Embryonic facial prominence (tissue), 1 donor: ENCODE measurements around the gene GRK7.
A peak's percentile ranks its signal among the peaks of the same experiment; 100 is the strongest.

Experiments used
- DNase-seq: peaks from one replicate; pipeline ENCODE4 v3.0.0-alpha.2; 2016; ENCODE audit errors: extremely low spot score

The GRK7 gene, protein sequence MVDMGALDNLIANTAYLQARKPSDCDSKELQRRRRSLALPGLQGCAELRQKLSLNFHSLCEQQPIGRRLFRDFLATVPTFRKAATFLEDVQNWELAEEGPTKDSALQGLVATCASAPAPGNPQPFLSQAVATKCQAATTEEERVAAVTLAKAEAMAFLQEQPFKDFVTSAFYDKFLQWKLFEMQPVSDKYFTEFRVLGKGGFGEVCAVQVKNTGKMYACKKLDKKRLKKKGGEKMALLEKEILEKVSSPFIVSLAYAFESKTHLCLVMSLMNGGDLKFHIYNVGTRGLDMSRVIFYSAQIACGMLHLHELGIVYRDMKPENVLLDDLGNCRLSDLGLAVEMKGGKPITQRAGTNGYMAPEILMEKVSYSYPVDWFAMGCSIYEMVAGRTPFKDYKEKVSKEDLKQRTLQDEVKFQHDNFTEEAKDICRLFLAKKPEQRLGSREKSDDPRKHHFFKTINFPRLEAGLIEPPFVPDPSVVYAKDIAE (N-terminal part only)

DNA sequence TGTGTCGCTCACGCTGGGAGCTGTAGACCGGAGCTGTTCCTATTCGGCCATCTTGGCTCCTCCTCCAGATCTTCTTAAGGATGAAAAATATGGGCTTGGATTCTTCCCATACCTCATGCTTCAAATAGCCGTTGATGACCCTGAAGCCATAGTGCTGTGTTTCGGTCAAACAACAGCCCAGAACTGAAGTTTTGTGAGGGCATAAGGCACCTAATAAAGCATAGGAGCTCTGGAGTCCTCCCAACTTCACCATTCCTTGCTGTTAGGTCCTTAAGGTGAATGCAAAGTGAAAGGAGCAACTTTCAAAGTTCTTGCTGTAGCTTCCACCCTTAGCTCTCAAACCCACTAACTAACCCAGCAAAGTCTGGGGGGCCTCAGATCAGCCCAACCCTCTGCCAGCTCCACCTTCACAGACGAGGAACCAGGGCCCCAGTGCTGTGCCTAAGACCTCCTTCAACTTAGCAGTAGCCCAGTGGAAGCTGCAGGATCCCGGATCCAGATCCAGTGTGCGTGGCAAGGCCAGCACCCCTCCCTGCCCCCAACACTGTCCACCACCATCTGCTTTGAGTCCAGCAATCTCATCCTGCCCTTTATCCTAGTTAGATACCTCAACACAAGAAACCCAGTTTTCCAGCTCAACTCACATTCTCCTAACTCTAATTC is at the start of gene GRK7:
Gene GRK7, plus strand, starts transcription at position 321 of the 663 bp plus-strand sequence. CDS start 14,877 bp downstream, outside the sequence.
- no peak for DNase-seq

DNA sequence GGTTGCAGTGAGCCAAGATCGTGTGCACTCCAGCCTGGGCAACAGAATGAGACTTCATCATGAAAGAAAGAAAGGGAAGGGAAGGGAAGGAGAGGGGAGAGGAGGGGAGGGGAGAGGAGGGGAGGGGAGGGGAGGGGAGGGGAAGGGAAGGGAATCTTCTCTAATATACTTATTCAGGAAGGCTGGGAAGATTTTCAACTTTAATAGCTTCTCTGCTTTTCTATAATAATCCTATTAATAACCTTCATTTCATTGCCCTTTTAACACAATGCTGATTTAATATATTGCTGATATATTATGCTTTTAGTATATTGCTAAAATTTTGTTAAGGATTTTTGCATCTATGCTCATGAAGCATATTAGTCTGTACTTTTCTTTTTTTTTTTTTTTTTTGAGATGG is 48.5 kb upstream of the GRK7 start:
- DNase-seq = no peak

DNA sequence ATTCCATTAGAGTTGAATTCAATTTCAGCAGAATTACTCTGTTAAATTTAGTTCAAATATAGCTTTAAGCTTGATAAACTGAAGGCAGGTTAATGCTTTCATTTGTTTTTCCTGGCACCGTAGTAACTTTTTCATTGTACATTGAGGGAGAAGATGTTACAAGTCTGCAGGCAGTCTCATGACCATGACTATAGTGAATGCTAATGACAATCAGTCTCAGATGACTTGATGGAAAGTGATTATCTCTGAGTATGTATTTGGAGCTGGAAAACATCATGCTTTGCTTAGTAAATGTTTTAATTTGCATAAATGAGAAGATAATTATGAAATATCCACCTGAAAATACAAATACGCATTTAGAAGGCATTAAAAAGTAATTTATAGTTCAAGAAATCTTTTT is 41.1 kb upstream of the GRK7 start:
- no peak for DNase-seq

DNA sequence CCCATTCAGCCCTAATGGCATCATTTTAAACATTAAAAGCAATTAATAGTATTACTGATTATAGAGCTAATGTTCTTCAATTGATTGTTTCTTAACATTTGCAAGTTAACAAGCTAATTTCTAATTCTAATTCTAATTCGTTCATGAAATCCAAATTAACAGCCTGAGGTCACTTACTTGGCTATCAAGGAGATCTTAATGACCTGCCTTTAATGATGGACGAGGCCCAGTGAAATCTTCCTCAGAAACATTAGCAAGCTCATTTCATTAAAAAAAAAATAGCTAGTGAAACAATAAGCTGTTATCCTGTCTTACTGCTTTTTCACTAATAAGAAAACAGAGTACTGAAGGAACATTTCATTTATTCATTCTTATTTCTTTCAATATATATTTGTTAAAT is 40.6 kb upstream of the GRK7 start:
- no peak for DNase-seq

DNA sequence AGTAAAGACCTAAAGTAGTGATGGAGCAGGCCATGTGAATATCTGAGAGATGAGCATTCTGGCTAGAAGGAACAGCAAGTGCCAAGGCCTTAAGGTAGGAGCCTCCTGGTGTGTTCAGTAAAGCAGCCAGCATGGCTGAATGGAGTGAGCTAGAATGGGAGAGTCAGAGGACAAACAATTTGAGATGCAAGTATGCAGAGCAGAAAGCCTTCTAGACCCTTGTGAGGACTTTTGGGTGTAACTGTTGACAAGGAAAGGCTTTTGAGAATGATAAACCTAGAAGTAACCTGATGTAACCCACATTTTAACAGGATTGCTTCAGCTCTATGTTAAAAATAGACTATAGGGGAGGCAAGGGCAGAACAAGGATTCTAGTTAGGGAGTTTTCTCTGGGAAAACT is 40.0 kb upstream of the GRK7 start:
- DNase-seq = no peak

DNA sequence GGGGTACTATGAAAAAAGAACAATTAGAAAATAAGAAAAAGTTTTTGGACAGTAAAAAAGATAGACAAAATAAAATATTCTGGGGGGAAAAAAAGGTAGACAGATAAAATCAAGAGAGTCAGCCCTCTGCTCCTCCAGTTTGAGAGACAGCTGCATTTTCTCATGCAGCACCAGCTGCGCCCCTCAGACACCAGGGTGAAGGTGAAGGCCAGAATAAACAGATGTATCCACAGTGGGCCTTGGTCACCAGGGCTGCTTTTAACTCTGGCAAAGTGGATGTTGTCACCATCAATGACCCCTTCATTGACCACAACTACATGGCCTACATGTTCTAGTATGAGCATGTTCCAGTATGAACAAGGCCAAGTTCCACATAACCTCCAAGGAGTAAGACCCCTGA is 39.0 kb upstream of the GRK7 start:
- no peak for DNase-seq

DNA sequence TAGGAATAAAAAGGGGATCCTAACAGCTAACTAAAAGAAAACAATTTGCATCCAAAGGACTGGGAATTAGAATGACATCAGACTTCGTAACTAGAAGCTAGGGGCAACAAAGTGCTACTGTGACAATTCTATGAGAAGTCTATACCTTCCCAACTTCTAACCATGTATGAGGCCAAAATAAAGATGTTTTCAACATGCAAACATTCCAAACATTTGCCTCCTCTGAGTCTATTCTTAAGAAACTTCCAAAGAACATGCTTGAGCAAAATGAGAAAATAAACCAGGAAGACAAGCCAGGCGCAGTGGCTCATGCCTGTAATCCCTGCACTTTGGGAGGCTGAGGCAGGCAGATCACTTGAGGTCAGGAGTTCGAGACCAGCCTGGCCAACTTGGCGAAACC is 38.2 kb upstream of the GRK7 start:
- DNase-seq = no peak

DNA sequence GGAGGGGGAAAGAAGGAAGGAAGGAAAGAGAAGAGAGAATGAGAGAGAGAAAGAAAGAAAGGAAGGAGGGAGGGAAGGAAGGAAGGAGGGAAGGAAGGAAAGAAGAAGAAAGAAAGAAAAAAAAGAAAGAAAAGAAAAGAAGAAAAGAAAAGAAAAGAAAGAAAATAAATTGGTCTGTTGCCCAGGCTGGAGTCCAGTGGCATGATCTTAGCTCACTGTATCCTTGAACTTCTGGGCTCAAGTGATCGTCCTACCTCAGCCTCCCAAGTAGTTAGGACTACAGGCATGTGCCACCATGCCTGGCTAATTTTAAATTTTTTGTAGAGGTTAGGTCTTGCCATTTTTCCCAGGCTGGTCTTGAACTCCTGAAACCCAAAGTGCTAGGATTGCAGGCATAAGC is 36.7 kb upstream of the GRK7 start:
- DNase-seq = no peak

DNA sequence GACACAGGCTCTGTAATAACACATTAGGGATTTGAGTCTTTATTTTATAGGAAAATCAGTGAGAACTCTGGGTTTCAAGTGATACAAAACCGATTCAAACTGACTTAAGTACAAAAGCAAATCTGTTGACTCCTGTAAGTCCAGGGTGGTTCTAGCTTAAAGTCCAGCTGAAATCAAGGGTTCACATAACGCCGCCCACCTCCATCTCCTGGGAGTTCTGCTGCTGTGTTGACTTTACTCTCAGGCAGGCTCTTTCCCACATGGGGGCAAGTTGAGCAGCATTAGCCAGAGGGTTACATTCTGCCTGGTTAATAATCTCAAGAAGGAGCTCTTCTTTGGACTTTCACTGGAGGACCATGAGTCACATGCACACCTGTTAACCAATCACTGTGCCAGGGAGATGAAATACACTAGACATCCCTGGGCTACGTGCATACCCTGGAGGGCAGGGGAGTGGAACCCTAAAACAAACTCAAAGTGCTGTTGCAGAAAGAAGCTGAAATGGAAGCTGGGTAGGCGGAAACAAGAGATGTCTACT is 34.8 kb upstream of the GRK7 start:
- no peak for DNase-seq

DNA sequence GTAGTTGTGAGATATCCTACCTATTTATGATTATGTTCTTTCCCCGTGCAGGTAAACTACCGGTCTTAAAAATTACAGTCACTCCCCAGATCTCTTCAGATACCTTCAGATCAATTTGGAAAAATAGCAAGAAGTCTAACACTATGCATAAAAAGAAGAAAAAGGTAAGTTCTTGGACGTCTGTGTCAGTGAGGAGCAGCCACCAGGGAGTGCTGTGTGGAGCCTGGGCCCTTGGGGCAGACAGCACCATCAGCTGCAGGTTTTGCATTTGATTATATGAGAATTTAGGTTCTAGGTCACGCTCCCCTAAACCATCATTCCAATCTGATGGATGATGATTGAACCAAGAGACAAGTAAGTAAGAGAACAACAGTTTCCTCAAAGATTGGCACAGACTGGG is 34.0 kb upstream of the GRK7 start:
- DNase-seq = no peak

DNA sequence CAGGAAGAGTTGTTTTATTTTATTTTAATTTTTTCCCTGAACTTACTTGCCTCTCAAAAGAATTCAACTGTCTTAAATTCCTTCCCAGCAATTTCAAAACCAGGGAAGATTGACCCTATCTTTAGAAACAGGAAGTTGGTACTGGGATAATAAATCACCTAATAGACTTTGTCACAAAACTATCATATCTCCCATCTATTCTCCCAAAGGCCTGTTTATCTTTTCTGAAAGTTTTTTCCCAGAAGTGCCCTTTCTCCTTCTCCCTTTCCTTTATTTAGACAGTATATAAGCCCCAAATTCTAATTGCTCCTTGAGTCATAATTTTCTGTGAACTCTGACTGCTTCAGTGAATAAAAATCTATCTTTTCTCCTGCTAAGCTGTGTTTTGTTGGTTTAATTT is 28.0 kb upstream of the GRK7 start:
- no peak for DNase-seq

DNA sequence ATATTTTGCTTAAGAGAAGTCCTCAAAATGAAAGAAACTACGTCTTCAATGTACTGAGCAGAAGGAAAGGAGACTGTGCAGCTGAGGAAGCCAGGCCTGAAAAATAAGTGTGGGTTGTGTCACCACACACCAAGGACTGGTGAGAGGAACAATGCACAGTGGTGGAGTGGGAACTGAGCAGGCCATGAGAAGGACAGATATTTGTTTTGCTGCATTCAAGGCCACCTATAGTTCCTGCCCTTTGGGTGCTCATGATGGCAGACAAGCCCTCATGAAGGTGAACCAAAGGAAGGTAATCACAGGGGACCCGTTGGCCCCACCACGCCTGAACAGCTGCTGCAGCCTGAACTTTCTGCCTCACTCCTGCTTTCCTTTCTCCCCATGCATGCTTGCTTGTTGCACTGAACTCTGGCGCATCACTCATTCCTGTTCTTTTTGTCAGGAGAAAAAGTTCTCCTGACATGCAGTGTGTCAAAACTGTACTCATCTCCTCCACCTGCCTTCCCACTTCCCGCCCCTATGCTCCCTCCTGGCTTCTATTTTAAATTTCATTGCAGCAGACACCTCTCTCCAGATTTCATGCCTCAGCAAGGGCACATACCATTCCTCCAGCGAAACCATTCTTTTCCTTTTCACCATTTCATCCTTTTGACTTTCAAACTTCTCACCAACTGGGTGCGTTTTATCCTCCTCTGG is 27.3 kb upstream of the GRK7 start:
- DNase-seq = no peak

DNA sequence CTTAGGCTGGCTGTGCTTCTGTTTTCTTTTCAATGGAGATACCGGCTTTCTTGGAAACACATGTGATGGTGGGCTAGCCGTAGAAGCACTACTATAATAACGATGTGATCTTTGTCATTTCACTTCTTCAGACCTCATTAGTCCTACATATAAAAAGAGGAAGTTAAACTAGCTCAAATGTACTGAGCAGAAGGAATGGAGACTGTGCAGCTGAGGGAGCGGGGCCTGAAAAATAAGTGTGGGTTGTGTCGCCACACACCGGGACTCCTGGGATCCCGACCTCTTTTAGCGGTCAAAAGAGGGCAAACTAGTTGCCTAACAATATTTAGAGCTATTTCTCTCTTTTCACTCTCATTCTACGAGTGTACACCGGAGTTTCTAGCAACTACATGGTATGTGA is 26.1 kb upstream of the GRK7 start:
- no peak for DNase-seq

DNA sequence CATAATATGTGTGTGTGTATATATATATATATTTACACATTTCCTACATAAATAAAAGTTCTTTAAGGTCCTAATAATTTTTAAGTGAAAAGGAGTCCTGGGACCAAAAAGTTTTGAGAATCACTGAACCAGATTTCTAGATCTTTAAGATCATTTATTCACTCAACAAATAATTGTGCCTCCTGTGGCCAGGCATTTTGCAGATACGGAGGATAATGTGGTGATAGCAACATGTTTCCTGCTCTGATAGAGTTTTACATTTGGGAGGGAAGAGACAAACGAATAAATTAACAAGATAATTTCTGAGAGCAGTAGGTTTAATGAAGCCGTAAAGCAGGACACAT is 25.6 kb upstream of the GRK7 start:
- no peak for DNase-seq

DNA sequence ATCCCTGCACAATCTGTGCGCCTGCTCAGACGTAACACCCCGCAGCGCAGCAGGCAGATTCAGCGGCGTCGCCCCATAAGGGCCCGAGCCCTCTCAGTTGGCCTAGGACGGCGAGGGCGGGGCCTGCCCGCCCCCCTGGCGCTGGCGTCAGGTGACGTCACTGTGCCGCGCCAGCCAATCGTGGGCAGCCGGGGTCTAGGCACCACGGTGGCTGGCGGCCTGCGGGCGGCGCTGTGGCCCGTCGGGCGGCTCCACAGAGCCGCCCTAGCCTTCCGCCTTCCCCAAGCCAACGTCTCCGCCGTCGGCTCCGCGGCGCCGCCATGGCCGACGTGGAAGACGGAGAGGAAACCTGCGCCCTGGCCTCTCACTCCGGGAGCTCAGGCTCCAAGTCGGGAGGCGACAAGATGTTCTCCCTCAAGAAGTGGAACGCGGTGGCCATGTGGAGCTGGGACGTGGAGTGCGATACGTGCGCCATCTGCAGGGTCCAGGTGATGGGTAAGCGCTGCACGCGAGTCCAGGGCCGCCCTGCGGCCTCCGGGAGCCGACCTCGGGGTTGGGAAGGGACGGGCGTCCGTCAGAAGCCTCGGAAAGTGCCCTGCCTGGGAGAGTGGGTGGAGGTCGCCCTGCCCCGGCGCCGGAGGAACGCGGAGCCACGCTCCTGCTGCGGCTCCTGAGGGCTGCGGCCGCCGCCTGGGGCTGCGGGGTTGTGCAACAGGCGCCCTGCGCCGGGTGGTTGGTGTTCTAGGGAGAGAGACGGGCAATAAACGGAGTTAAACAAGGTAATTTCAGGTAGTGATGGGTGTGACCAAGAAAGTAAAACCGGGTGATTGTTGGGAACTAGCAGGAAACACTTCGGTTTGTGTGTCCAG is 25.0 kb upstream of the GRK7 start, which contains the start of gene RNF7:
Gene RNF7, plus strand, starts transcription at position 277 of the 869 bp plus-strand sequence. Its CDS starts 44 bp downstream, at position 321.
- DNase-seq = peak; percentile 87

DNA sequence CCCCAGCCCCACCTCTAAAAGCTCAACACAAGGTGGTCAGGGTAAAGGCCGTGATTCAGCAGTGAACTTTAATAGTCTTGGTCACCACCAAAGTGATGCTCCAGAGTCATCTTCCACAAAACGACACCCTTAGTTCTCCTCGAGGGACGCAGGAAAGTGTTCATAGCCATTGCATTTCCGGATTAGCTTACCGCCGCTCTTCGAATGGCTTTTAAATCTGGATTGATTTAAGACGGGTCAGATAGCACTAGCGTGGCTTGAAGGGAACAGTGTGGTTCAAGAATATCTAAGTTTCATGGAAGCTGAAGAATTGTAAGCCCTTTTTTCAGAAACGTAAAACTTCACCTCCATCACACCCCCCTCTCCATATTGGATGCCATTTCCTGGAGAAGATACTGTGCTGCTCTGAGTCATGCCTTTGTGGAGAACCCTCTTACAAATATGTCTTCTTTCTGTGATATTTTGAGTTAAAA is 24.3 kb upstream of the GRK7 start:
- DNase-seq = no peak

DNA sequence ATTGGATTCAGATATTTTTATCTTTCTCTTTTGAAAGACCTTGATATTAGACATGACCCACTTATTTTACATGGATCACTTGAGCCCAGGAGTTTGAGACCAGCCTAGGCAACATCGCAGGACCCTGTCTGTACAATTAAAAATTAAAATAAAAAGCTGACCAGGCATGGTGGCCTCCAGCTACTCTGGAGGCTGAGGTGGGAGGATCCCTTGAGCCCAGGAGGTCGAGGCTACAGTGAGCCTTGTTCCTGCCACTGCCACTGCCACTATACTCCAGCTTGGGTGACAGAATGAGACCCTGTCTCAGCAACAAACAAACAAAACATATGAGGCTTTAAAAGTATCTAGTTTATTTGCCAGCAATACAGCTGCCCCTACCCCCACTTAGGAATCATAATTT is 23.5 kb upstream of the GRK7 start:
- no peak for DNase-seq

DNA sequence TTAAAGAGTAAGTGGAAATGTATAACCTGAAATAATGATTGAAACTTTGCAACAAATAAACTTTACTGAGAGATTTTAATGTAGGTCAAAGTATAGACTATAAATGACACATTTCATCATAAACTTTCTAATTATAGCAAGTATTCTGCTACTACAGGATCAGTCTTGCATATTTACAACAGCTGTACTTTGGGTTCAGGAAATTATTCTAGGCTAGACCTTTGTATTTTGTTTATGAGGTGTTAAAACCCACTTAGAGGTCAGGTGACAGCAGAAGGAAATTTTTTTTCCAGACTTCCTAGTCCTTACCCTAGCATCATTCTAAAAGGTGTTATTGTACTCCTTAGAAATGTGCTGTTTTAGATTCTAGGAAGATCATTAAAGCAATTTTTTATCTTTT is 22.9 kb upstream of the GRK7 start:
- no peak for DNase-seq

DNA sequence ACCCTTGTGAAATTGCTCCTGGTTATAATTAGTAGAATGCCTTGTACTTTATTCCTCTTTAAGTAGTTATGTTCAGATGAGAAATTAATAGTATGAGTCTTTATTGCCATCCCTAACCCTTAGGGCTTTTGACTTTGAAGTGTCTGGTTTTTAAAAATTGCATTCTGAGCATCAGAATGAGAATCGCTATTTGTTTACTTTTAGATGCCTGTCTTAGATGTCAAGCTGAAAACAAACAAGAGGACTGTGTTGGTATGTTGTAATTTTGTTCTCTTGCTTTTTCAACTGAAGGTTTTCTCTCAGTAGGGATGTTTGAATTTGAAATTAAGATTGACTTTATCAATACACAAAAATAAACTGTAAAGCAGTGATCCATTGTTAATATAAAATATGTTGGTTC is 19.9 kb upstream of the GRK7 start:
- no peak for DNase-seq

DNA sequence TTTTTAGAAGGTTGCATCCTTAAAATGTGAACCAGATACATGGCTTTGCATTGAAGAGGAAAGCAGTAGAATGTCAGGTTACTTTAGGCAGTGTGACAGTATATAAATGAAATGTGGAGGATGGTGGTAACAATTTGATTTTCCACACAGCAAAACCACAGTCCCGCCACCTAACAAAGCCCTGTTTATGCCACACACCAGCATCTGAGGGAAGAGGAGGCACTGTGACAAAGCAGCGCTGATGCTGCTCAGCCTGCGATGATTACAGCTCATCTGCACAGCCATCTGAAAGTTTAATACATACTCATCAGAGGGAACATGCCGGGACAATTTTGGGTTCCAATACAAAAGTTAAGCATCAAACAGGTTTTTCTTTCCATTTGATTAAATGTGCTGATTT is 16.2 kb upstream of the GRK7 start:
- no peak for DNase-seq

DNA sequence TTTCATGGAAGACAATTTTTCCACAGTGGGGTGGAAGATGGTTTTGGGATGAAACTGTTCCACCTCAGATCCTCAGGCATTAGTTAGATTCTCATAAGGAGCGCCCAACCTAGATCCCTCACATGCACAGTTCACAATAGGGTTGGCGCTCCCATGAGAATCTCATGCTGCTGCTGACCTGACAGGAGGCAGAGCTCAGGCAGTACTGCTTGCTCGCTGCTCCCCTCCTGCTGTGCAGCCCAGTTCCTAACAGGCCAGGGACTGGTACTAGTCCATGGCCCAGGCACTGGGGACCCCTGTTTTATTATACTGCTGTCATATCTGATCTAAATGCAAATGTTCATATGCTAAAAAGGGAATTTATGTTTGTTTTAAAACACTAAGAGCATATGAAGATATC is 9.8 kb upstream of the GRK7 start:
- DNase-seq = no peak
